ENCODE data around the gene OR2G3. TPM values are rescaled to one million over a fixed set of nuclear protein-coding genes. Genes with fewer than 3 reads are reported as not detected.

OR2G3 gene
- not detected for total RNA-seq

DNA sequence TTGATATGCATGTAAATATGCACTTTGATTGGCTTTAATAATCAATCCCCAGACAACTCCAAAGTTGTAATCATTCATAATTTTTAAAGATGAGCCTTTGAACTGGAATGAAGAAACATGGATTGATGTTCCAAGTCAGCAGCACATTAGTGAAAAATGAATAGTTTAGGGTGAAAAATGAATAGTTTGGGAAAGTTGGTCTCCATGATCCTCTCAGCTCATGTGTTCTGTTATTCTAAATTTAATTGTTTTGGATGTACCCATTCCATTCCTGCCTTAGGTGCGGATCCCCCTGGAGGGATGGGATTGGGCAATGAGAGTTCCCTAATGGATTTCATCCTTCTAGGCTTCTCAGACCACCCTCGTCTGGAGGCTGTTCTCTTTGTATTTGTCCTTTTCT is at the start of gene OR2G3:
TSS of gene OR2G3 (plus strand) at position 301 of the 400 bp plus-strand sequence. CDS start at position 301, 0 bp downstream.
- DNase-seq (ENCODE audit: low spot score) (no peak), ATAC-seq (ENCODE audit: low FRiP score) (no peak)
- TF ChIP-seq, protein P1, sequence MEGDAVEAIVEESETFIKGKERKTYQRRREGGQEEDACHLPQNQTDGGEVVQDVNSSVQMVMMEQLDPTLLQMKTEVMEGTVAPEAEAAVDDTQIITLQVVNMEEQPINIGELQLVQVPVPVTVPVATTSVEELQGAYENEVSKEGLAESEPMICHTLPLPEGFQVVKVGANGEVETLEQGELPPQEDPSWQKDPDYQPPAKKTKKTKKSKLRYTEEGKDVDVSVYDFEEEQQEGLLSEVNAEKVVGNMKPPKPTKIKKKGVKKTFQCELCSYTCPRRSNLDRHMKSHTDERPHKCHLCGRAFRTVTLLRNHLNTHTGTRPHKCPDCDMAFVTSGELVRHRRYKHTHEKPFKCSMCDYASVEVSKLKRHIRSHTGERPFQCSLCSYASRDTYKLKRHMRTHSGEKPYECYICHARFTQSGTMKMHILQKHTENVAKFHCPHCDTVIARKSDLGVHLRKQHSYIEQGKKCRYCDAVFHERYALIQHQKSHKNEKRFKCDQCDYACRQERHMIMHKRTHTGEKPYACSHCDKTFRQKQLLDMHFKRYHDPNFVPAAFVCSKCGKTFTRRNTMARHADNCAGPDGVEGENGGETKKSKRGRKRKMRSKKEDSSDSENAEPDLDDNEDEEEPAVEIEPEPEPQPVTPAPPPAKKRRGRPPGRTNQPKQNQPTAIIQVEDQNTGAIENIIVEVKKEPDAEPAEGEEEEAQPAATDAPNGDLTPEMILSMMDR (IDR thresholded peaks at IDR 0.05), result no peak

DNA sequence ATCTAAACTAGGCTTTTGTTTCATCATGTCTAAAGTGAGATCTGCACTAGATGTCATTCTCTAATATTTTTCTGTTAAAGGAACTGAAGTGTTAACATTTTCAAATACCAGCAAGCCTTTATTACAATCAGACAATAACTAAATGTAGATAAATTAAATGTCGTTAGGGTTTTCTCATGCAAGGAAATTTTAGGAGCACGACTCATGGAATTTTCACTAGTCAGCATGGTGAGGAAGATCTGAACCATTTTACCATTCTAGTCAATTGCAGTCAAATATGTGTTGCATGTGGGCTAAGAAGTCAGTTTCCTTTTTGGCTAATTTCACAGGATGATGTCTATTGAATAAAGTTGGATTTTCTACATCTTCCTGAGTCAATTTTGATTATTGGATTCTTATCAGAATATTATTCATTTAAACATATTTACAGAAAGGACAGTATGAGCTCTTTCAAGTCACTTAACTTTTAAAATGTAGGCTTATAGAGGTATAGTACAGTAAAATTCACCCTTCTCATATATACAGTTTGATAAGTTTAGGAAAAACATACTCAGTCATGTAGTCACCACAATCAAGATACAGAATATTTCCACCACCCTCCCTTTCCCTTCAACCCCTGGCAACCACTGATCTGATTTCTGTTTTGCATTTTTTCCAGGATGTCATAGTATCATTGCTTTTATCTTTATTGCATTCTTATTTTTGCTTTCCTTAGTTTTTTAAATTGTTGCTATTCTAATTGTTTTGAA is 47.3 kb upstream of the OR2G3 start:
- DNase-seq (ENCODE audit: low spot score) (no peak), ATAC-seq (ENCODE audit: low FRiP score) (no peak)
- TF ChIP-seq, protein P1 (IDR thresholded peaks at IDR 0.05), result no peak

DNA sequence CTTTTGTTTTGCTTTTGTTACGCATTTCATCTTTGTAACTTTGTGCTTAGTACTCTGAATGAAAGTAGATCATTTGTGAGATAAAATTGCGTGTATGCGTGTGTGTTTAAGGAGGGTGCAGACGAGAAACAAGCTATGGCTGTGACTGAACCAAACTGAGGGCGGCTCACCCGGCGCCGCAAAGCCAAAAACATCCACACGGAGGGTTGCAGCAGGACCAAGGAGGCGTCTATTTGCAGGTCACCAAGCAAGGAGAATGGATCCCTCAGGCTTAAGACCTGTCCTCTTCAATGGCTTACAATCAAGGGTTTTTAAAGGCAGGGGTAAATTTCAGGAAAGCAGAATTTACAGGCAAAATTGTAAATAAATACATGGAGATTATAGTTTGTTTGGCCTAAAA is 43.7 kb upstream of the OR2G3 start:
- TF ChIP-seq, protein P1 (IDR thresholded peaks at IDR 0.05), result no peak
- no peak for ATAC-seq (ENCODE audit: low FRiP score)
- no peak for DNase-seq (ENCODE audit: low spot score)

DNA sequence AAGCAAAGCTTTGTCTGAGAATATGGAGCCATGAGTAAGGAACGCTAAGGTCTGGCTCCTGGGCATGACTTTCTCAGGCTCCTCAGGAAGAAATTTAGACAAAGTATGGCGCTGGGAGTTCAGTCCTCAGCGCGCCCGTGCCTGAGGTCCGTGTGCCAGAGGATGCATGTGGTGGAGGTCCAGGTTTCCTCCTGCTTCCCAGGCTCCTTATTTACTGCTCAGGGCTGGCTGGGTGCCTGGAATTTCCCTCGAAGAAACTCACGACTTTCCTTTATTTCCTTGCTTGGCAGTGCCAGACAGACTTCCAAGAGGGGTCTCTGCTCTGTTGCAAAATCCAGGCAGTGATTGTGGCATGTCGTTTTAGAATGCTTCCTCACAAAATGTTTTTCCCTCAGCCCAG is 43.2 kb upstream of the OR2G3 start:
- TF ChIP-seq, protein P1 (IDR thresholded peaks at IDR 0.05), result no peak

DNA sequence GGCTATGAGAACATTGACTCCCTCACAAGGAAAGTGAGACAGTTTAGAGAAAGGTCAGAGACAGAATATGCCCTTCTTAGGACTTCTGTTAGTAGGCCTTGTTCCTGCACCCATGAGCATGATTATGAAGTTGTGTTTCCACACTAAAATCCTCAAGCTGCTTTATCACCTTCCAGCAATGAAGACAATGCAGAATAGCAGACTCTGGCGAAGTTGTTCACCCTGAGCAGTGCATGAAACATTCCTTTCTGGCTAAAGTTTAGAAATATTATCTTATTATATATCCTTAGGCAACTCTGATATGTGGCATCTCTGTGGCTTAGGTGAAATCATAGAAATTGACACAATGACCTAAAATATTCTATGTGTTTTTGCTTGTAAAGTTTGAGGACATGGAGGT is 31.1 kb upstream of the OR2G3 start:
- no peak for DNase-seq (ENCODE audit: low spot score)
- no peak for ATAC-seq (ENCODE audit: low FRiP score)
- TF ChIP-seq, protein P1 (IDR thresholded peaks at IDR 0.05), result no peak

More for the DNA sequence above, 43.2 kb upstream of the OR2G3 start:
- ATAC-seq (ENCODE audit: low FRiP score), result no peak
- DNase-seq (ENCODE audit: low spot score), result no peak

DNA sequence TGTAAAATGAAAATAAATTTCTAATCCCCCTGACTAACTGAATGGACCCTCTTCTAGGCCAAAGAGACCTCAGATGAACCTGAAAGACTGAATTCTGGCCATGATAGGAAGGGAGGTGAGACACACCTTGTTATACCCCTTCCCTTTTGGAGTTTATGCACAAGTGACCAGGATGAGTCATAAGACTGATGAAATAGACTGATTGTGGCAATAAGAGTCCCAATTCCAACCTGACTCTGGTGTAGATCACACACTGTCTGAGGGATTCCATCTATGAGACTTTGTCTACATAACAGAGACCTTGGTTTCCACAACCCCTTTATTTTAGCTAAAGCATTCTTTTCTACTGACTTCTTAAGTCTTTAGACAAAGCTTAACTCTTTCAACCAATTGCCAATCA is 30.7 kb upstream of the OR2G3 start:
- TF ChIP-seq, protein P1 (IDR thresholded peaks at IDR 0.05), result no peak
- DNase-seq (ENCODE audit: low spot score) (no peak), ATAC-seq (ENCODE audit: low FRiP score) (no peak)

DNA sequence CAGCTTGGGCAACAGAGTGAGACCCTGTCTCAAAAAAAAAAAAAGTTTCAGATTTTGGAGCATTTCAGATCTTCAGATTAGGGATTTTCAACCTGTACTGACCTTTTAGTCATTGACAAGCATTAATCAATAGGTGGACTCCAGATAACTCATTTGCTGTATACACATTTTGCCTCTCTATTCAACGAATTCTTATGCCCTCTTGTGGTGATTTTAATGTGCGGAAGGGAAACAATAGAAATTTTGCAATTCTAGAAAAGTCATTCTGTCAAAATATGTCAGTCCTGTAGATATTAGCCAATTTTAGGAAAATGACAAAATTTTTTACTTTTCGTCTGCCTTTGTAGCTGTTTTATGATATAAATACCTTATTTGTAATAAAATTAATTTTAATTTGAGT is 28.9 kb upstream of the OR2G3 start:
- ATAC-seq (ENCODE audit: low FRiP score), result no peak
- TF ChIP-seq, protein P1 (IDR thresholded peaks at IDR 0.05), result no peak
- no peak for DNase-seq (ENCODE audit: low spot score)

Data from omental fat pad (tissue), 4 donors.